Right lobe of liver (tissue), 4 donors: ENCODE data around the gene POP4.

ENCODE experiments used
- POLR2A ChIP-seq: fragments of 450-650 bp; IDR thresholded peaks from one replicate; pipeline ENCODE4 v1.6.1; 2017; ENCODE audit warnings: antibody characterized with exemption, mild to moderate bottlenecking
- TF ChIP-seq, protein P1 (sequence below), 4 donors: fragments of 200-600 bp in 3 of 4; fragments of 450-650 bp in 1 of 4; IDR thresholded peaks; one replicate each; pipeline versions ENCODE4 v1.5.1 to v1.8.0; 2016 to 2022; ENCODE audit warnings: antibody characterized with exemption in 4 of 4, mild to moderate bottlenecking in 2 of 4
- donor health status: DM: no; HTN: no; CAD: no.
- donor health status: DM: no; HTN: no; CAD: no.
- donor health status: DM: no; HTN: yes; CAD: no.

DNA sequence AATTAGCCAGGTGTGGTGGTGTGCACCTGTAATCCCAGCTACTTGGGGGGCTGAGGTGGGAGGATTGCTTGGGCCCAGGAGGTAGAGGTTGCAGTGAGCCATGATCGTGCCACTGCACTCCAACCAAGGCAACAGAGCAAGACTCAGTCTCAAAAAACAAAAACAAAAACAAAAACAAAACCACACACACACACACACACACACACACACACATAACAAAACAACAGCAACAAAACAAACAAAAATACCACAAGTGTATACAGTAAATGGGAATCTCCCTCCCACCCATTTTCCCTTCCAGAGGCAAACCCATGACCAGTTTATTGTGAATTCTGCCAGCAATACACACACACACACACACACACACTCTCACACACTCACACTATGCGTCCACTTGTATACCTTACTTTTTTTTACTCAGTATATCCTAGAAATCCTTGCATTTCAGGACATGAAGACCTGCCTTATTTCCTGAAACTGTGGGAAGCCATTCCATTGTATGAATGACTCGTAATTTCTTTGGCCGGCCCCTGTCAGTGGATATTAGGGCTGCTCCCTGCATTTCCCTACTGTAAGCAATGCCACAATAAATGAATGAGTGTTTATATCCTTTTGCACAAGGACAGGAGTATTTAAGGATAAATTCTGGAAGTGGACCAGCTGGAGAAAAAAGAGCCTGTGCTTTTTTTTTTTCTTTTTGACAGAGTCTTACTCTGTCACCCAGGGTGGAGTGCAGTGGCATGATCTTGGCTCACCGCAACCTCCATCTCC lies 52.3 kb downstream of the POP4 start:
- TF ChIP-seq, protein P1, sequence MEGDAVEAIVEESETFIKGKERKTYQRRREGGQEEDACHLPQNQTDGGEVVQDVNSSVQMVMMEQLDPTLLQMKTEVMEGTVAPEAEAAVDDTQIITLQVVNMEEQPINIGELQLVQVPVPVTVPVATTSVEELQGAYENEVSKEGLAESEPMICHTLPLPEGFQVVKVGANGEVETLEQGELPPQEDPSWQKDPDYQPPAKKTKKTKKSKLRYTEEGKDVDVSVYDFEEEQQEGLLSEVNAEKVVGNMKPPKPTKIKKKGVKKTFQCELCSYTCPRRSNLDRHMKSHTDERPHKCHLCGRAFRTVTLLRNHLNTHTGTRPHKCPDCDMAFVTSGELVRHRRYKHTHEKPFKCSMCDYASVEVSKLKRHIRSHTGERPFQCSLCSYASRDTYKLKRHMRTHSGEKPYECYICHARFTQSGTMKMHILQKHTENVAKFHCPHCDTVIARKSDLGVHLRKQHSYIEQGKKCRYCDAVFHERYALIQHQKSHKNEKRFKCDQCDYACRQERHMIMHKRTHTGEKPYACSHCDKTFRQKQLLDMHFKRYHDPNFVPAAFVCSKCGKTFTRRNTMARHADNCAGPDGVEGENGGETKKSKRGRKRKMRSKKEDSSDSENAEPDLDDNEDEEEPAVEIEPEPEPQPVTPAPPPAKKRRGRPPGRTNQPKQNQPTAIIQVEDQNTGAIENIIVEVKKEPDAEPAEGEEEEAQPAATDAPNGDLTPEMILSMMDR (IDR thresholded peaks at IDR 0.05) = no peak
- TF ChIP-seq POLR2A = no peak
